Gastroesophageal sphincter (tissue), 3 donors: ENCODE results near the gene UBE3D.

Experiments used
- POLR2A ChIP-seq, 2 donors: fragments of 450-650 bp; IDR thresholded peaks; one replicate each; pipeline ENCODE4 v1.6.1; 2017; ENCODE audit warnings: antibody characterized with exemption in 2 of 2, mild to moderate bottlenecking in 2 of 2, moderate library complexity in 1 of 2
- TF ChIP-seq, protein P1 (sequence below), 4 experiments: fragments of 200-600 bp in 2 of 4; fragments of 450-650 bp in 2 of 4; sonication (generic) in 1 of 4; IDR thresholded peaks; one replicate each; pipeline ENCODE4 v1.5.1; 2017 to 2019; ENCODE audit warnings: antibody characterized with exemption in 4 of 4, mild to moderate bottlenecking in 2 of 4, moderate library complexity in 2 of 4

DNA sequence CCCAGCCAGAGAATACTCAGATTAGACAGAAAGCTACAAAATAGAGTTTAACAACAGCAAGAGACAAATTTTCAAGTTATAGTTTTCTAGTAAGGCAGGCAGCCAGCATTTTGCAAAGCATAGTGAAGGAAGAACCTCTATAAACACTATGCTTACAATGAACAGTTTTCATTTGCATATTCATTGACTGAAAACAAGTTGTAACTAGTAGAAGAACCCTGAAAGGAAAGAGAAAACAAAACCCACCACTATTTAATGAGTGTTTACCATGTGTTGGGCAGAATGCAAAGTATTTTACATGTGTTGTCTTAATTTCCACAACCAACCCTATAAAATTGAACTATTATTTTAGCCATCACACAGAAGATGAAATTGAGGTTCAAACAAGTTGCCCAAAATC is 196.1 kb downstream of the UBE3D start:
- TF ChIP-seq POLR2A (IDR thresholded peaks at IDR 0.05), result no peak
- TF ChIP-seq, protein P1, sequence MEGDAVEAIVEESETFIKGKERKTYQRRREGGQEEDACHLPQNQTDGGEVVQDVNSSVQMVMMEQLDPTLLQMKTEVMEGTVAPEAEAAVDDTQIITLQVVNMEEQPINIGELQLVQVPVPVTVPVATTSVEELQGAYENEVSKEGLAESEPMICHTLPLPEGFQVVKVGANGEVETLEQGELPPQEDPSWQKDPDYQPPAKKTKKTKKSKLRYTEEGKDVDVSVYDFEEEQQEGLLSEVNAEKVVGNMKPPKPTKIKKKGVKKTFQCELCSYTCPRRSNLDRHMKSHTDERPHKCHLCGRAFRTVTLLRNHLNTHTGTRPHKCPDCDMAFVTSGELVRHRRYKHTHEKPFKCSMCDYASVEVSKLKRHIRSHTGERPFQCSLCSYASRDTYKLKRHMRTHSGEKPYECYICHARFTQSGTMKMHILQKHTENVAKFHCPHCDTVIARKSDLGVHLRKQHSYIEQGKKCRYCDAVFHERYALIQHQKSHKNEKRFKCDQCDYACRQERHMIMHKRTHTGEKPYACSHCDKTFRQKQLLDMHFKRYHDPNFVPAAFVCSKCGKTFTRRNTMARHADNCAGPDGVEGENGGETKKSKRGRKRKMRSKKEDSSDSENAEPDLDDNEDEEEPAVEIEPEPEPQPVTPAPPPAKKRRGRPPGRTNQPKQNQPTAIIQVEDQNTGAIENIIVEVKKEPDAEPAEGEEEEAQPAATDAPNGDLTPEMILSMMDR (IDR thresholded peaks at IDR 0.05), result no peak
